Stimulated activated naive CD8-positive, alpha-beta T cell treated with anti-CD3 and anti-CD28 coated beads, Interleukin-15, Interleukin-2, amounts not matched to agents 100 U/mL and 50 U/mL, for 24 hours (primary cell): ENCODE results near the gene VKORC1.
A peak's percentile ranks its signal among the peaks of the same experiment; 100 is the strongest.
"Not testable (repeated sequence)": the region's sequence is repeated elsewhere in the genome, so short reads cannot be mapped to it uniquely, and the experiment has no call there.

Experiments
- ATAC-seq: fragments of 150-1000 bp; cut with Tn5 transposase; one replicate; pipeline ENCODE4 v1.10.0; 2021
- DNase-seq: peaks from one replicate; pipeline ENCODE4 v3.0.0; 2021

The VKORC1 gene

DNA sequence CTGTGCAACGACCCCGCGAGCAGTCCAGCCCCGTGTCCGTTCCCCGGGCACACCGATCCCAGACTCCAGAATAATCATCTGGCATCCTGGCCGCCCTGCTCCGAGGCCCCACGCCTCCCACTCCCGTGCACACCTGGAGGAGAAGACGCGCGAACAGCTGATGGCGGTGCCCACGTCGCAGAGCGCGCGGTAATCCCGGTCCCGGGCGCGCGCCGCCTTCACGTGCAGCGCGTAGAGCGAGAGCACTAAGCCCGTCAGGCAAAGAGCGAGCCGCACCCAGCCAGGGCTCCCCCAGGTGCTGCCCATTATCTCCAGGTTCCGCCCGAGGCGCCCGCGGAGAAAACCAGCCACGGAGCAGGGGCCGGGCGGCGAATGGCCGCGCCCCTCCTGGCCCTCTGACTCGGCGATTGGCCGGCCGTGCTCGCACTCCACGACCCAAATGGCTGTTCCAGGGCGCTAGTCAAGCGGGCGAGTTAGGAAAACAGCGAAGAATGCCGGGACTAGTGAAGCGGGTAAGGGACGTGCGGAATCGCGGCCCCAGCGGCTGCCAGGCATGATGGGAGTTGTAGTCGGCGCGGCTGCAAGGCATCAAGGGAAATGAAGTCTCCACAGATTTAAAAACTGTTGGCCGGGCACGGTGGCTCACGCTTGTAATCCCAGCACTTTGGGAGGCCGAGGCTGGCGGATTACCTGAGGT lies at the start of gene VKORC1:
Gene VKORC1, minus strand, starts transcription at position 374 of the 697 bp plus-strand sequence. Its CDS starts 68 bp downstream, at position 306.
- DNase-seq = peak; percentile 90

DNA sequence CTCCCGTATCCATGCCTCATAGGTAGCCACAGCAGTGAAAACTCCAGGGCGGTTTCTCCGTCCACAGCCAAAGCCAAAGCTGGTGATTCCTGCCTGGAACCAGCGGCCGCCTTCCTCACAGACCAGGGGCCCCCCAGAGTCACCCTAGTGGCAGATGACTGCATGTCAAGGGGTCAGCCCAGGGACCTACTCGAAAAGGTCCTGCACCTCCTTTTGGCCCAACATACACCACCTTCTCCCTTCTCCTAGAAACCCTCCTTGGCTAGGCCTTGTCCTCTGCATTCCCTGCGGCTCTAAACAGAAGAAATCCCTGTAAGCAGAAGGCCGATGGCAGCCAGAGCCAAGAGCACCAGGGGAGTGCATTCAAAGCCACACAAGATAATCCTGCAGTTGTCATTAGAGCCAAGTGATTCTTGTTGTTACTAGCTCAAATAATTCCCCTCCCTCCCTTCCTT lies 49.1 kb upstream of the VKORC1 start:
- DNase-seq = no peak
- no peak for ATAC-seq

More for the DNA sequence above, at the start of gene VKORC1:
- peak; percentile 94 for ATAC-seq

DNA sequence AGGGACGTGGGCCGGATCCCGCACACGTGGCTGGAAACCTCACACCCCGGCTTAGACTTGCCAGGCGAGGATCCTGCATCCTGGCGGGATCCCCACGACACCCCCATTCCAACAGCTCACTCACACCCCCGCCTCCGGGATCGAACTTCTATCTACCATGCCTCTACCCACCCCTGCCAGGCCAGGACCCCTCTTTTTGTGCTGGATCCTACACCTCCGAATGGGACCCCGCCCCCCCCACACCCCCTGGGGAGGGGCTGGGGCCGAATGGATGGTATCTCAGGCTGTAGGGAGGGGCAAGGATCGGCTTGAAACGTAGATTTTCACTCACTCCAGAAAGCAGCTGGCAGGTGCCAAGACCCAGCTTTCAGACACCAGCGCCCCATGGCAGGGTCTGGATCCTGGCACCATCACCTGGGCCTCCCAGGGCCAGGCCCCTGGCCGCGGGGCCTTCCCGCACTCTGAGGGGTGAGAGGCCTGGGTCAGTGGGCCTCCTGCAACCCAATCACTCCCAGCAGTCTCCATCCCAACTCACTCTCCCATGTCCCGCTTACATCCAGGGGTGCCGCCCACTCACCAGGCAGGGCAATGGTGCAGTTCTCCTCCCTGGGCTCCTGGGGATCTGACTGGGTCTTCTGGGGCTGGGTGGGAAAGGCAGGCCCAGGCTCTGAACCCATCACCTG lies 48.6 kb upstream of the VKORC1 start:
- no peak for DNase-seq
- no peak for ATAC-seq

DNA sequence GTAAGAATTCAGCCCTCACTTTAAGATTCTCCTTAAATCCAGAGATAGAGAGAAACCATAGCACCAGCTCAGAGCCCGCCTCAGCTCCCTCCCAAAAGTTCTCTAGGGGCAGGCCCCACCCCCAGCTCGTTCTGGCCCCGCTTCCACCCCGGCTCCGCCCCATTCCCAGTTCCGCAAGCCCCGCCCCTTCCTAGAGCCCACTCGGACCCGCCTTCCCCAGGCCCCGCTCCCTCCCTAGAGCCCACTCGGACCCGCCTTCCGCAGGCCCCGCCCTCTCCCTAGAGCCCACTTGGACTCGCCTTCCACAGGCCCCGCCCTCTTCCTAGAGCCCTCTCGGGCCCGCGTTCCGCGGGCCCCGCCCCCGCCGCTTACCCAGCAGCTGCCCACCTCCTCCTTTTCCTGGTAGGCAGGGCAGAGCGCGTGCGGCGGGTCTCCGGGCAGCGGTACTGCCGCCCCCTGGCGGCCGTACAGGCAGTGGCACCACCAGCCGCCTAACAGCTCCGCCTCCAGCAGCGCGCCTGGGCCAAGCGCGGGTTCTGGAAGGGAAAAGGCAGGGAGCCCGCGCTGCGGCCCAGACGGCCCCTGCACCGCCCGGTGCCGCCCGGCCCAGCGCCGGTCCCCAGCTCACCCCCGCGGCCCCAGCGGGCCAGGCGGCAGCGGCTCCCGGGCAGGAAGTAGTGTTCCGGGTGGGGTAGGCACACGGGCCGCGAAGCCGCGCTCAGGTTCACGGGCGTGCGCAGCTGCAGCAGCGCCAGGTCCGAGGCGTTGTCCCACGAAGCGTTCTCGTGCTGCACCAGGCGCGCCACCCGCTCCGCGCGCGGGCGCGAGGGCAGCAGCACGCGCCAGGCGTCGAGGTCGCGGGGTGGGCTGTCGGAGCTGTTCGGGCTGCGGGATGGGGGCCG lies 47.8 kb upstream of the VKORC1 start:
- ATAC-seq (peak; percentile 96), DNase-seq (peak; percentile 99)

DNA sequence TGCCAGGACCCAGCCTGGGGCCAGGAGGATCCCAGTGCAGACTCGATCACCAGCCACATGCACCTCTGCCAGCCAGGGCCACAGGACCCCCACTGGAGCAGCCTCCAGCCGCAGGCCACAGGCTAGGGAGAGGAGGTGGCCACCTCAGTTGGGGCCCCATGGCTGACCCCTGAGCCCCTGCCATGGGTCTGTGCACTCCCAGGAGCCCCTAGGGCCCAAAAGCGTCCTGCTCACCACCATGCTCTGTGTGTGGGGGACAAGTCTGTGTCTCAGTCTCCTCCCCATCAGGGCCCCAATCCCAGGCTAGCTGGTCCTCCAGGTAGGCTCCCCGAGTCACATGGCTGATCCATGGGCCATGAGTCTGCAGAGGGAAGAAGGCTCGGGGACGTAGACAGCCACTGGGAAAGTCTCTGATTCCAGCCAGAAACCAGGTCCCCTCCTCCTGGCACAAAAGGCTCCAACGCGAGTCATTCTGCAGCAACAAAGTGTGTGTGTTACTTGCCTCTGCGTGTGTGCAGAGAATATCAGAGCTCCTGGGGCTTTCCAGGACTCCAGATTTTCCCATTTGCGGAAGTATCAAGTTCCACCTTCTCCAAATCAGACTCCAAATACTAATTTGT lies 47.0 kb upstream of the VKORC1 start:
- DNase-seq (peak; percentile 19), ATAC-seq (no peak)

DNA sequence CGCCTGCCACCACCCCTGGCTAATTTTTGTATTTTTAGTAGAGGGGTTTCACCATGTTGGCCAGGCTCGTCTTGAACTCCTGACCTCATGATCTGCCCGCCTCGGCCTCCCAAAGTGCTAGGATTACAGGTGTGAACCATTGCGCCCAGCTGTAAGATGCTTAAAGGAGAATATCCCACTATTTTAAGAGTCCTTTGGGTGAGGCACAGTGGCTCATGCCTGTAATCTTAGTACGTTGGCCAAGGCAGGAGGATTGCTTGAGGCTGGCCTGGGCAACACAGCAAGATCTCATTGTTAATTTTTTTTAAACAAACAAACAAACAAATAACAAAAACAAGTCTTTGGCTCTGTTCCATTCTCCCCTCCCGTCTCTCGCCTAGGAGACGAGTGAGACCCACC lies 46.5 kb upstream of the VKORC1 start:
- not testable (repeated sequence) for ATAC-seq, DNase-seq

DNA sequence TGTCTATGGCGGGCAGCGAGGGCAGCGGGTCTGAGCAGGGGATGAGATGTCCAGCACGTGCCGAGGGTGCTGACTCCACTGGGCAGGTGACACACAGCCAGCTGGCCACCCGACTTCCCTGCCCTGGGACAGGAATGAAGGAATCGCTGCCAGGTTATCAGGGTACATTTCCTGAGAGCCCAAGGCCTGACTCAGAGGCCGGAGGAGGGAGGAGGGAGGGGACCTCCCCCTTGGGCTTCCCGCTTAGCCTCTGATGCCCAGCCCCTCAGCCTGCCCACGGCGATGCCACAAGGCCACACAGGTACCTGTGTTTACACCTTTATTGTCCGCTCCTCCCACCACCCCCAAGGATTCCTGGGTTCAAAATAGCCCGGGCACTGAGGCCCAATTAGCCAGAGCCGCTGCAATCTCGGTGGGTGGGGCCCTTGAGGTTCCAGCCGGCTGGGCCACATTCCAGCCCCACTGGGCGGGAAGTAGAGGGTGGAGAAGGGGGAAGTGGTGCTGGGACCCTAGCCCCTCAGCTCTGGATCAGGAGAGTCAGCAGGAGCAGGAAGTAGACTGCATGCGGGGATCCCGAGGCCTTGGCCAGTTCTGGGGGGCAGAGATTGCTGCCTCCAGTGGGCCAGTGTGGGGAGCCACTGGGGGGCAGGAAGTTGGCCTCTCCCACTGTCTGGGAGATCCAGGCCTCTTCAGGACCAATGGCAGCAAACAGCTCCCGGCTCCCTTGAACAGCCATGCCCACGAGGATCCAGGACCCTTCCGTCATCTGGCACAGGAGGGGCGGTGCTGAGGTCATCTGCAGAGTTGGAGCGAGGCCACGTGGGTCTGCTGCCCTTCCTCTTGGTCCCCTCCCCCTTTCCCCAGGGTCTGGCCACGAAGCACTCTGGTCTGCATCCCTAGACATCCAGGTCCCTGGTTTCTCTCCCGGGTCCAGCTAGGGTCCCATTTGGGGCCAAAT lies 44.3 kb upstream of the VKORC1 start:
- no peak for DNase-seq
- ATAC-seq = no peak

DNA sequence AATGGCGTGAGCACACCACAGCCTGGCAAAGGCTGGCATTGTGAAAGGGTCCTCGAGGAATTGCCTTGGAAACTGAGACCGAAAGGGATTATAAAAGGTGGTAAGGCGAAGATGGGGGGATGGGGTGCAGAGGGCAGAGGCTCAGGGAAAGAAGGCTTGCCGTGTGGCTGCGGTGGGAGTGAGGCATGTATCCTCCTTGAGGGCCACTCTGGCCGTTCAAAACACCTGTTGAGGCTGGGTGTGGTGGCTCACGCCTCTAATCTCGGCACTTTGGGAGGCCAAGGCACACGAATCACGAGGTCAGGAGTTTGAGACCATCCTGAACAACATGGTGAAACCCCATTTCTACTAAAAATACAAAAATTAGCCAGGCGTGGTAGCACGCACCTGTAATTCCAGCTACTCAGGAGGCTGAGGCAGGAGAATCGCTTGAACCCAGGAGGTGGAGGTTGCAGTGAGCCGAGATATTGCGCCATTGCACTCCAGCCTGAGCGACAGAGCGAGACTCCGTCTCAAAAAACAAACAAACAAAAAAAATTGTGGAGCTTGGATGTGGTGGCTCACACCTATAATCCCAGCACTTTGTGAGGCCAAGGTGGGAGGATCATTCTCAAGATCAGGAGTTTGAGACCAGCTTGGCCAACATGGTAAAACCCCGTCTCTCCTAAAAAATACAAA lies 42.4 kb upstream of the VKORC1 start:
- DNase-seq, ATAC-seq: not testable (repeated sequence)

DNA sequence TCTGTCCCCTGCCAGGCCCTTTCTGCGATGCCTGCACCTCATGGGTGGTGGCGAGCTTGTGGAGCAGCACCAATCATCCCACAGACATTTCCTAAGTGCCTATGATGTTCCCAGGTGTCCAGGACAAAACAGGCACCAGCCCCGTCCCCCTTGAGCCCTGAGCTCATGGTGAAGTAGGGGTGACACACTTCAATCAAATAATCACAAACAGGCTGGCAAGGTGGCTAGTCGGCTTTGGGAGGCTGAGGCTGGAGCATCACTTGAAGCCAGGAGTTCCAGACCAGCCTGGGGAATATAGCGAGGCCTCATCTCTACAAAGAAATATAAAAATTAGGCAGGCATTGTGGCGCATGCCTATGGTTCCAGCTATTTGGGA lies 41.7 kb upstream of the VKORC1 start:
- DNase-seq = no peak
- no peak for ATAC-seq

DNA sequence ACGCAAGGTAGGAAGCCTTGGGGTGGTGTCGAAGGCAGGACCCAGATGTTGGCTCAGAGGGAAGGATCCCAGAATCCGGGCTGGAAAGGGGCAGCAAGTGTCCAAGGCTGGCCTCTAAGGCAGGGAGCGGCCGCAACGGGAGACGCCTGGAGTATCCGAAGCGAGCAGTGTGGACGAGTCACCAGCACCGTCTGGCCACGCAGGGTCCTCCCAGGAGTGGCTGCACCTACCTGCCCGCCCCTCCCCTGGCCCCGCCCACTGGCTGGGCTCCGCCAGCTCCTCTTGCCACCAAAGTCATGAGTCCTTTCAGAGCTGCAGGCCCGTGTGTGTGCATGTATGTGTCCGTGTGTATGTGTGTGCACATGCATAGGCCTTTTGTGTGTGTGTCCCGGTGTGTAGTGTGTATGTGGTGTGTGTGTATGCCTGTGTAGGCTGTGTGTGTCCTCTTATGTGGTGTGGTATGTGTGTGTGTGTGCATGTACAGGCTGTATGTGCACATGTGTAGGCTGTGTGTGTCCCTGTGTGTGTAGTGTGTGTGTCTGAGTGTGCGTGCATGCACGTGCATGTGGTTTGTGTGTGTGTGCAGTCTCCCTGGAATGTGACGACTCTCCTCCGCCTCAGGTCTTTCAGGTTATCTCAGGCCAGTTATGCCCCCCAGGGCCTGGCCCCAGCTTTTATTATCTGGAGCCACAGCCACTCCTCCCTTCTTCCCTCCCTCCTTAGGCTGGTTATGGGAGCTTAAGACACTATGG lies 41.1 kb upstream of the VKORC1 start, which contains the start of gene PRSS8:
Gene PRSS8, minus strand, starts transcription at position 193 of the 752 bp plus-strand sequence. CDS start 229 bp downstream, outside the sequence.
- DNase-seq = no peak

DNA sequence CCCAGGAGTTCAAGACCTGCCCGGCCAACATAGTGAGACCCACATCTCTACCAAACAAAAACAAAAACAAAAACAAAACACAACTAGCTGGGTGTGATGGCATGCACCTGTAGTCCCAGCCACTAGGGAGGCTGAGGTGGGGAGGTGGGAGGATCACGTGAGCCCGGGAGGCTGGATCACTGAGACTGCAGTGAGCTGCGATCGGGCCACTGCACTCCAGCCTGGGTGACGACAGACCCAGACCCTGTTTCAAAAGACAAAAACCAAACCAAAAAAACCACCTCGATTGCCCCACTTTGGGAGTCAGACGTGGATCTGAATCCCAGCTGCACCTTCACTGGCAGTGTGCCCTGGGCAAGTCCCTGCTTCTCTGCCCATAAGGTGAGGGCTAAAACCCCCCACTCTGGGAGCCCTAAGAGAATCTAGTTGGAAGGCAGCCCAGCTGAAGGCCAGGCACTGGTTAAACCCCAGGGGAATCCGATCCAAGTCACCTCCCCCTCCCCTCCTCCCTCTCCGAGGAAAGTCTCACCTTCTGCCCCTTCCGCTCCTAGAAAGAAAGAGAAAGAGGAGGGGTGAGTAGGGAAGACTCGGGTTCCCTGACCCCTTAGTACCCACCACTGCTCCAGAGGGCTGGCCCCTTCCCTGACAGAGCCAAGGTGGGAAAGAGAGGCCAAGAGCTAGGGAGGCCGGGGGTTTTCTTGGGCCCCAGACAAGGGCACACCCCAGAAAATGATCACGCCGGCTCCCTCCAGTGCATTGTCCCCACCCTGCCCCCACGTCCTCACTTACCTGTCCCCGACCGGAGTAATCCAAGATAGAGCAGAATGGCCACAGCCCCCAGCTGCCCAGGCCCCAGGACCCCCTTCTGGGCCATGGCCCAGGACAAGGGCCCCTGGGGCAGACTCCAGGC lies 40.3 kb upstream of the VKORC1 start:
- no peak for DNase-seq

More for the DNA sequence above, 41.1 kb upstream of the VKORC1 start, which contains the start of gene PRSS8:
- no peak for ATAC-seq

DNA sequence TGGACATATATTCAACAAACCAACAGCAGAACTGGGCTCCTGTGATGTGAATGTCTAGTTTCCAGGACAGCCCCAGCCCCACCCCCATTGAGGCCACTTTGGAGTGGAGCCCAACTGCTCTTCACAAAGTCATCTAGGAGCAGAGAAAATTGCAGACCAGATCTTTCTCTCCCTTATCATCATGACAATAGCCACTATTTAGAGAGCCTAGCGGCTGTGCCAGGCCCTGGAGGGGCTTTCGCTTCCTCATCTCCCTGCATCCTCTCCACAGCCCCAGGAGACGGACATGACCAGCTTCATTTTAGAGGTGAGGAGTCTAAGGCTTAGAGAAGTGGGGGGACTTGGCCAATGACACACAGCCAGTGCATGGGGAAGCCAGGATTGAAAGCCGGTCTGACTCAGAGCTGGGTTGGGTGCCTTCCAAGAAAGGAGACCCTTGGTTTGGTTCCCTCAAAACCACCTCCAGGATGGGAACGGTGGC lies 39.5 kb upstream of the VKORC1 start:
- ATAC-seq (no peak), DNase-seq (no peak)

More for the DNA sequence above, 40.3 kb upstream of the VKORC1 start:
- ATAC-seq = no peak

DNA sequence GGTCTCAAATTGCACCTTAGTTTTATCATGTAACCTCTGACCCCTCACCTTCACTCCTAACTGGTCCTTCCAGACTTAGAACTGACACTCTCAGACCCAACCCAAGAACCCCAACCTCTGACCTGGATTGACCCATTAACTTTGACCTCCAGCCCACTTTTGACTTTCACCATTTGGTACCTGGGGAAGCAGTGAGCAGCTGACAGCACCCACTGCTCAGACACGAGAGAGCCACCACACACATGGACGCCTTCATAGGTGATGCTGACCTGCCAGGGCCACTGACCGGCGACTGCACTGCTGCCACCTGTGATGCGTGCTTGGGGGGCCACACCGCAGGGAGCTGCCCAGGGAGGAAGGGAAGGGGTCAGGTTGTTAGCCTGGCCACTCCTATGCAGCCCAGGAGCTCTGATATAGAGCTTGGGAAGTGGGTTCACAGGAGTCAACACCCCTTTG lies 38.5 kb upstream of the VKORC1 start:
- DNase-seq = no peak
- no peak for ATAC-seq

DNA sequence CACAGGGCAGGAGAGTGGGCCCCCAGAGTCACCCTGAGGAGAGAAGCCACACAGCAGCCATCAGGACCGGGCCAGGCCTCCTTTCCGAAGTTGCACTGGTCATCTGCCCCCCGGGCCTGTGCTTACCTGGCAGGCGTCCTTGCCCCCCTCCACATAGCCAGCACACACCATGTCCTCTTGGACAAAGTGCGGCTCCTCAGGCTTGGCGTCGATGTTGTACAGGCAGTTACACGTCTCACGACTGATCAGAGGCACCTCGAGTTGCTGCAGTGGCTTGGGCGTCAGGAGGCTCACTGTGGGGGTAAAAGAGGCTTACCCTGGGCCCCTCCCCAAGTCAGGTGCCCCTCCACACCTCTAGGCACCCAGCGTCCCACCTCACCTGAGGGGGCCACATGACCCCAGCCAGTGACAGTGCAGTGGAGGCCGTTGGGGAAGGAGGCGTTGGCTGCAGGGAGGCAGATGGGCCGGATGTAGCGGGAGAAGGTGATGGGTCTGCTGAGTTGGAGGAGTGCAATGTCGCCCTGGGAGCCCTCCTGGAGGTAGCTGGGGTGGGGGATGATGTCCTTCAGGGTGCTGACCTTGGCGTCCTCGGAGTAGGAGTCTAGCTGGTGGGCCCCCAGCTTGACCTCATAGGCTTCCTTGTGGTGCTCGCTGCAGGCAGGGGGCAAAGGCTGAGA lies 37.8 kb upstream of the VKORC1 start:
- ATAC-seq = no peak
- DNase-seq = no peak

DNA sequence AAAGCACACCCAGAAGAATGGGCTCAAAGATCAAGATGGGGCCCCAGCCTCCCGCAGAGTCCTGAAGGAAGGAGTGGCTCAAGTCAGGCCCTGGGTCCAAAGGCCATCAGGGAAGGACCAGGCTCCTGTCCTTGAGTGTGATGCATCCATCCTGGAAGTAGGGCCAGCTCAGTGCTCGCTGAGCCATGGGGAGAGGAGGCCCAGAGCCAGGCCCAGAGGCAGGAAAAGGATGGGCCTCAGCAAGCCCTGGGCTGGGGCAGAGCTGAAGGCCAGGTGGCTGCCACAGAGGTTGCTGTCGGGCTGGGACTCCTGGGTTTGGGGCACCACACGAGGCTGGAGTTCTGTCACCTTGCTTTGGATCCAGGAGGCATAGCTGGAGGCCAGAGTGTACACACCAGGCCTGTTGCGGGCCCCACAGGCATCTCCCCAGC lies 37.3 kb upstream of the VKORC1 start:
- ATAC-seq = no peak
- DNase-seq = no peak

DNA sequence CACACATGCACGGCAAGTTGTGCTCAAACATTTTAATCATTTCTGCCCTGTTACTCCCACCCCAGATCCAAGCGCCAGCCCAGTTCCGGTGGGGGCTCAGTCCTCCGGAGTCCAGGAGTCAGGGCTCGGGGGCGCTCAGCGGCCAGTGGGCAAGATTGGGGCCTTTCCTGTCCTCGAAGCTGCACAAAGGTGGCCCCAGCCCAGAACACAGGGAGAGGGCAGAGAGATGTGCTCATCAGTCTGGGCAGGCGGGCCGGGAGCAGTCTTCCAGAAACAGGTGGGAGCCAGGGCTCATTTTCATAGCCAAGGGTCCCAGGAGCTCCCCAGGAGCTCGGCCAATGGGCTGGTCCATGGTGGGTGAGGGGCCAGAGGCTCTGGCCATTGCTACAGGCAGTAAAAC lies 36.8 kb upstream of the VKORC1 start:
- no peak for DNase-seq
- no peak for ATAC-seq

DNA sequence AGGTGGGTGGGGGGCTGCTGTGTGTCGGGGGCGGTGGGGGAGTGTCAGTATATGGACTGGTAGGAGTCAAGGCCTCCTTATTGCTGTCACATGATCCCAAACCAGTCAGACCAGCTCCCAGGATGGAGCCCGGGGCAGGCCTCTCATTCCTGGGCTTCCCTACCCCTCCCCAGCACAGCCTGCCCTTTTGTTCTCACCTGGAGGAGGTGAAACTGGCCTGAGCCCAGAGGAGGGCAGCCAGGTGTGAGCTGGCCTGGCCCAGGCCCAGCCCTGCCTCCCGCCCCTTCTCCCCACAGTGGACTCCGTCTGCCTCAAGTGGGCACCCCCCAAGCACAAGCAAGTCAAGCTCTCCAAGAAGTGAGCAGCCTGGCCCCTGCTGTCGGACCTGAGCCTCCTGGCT lies 36.3 kb upstream of the VKORC1 start:
- ATAC-seq (no peak), DNase-seq (no peak)
